GM21360 (cell line): Measurements from ENCODE around the gene S100A13.

Experiments used
- ATAC-seq: cut with Tn5 transposase; IDR thresholded peaks from one replicate; pipeline ENCODE4 v1.9.1; 2021; ENCODE audit warnings: mild to moderate bottlenecking, moderate library complexity; ENCODE audit not compliant: unreplicated experiment

The S100A13 gene

GRCh38 chr1:153628638-153629342, 1.5 kb upstream of the S100A13 start:
- no peak for ATAC-seq

GRCh38 chr1:153627715-153628626, 666 bp upstream of the S100A13 start, which contains the start of gene S100A1:
Gene S100A1, plus strand, starts transcription at chr1:153628434. Its CDS starts 2,088 bp downstream, at chr1:153630522.
- ATAC-seq = no peak

- ATAC-seq = no peak
These were observed 815 bp downstream of the S100A13 start for GRCh38 chr1:153626477-153626903.

- ATAC-seq = no peak
These were observed 2.2 kb downstream of the S100A13 start for GRCh38 chr1:153624965-153625611.

- no peak for ATAC-seq
These were observed 4.2 kb downstream of the S100A13 start for GRCh38 chr1:153623101-153623500.

GRCh38 chr1:153619171-153619570, 8.1 kb downstream of the S100A13 start:
- ATAC-seq = no peak

- no peak for ATAC-seq
These were observed 9.6 kb downstream of the S100A13 start for GRCh38 chr1:153617663-153618062.

- ATAC-seq = no peak
These were observed 10.4 kb downstream of the S100A13 start for GRCh38 chr1:153616917-153617311.

GRCh38 chr1:153616144-153616916, 11.0 kb downstream of the S100A13 start, which contains the start of gene S100A14:
Gene S100A14, minus strand, starts transcription at chr1:153616325. Its CDS starts 467 bp downstream, at chr1:153615858.
- no peak for ATAC-seq

- ATAC-seq = no peak
These were observed 11.9 kb downstream of the S100A13 start for GRCh38 chr1:153615406-153615805.

- no peak for ATAC-seq
These were observed 12.4 kb downstream of the S100A13 start for GRCh38 chr1:153614906-153615305.

- ATAC-seq = no peak
These were observed 13.0 kb downstream of the S100A13 start for GRCh38 chr1:153614189-153614900.

- no peak for ATAC-seq
These were observed 13.9 kb downstream of the S100A13 start for GRCh38 chr1:153613406-153613805.

- ATAC-seq = no peak
These were observed 14.5 kb downstream of the S100A13 start, which contains the start of gene S100A16 for GRCh38 chr1:153612755-153613331. Gene S100A16, minus strand, starts transcription at chr1:153613137. Its CDS starts 4,986 bp downstream, at chr1:153608151.

GRCh38 chr1:153612111-153612754, 15.1 kb downstream of the S100A13 start:
- no peak for ATAC-seq

GRCh38 chr1:153611356-153611755, 15.9 kb downstream of the S100A13 start:
- ATAC-seq = no peak

- ATAC-seq = no peak
These were observed 16.4 kb downstream of the S100A13 start for GRCh38 chr1:153610811-153611301.

- no peak for ATAC-seq
These were observed 17.0 kb downstream of the S100A13 start for GRCh38 chr1:153610334-153610733.

- no peak for ATAC-seq
These were observed 17.8 kb downstream of the S100A13 start for GRCh38 chr1:153609585-153609907.
